GM15510 (cell line): ENCODE data around the gene GPR139.

Source experiments
- POLR2A ChIP-seq: IDR thresholded peaks from 3 replicates; pipeline ENCODE4 v1.6.1; 2011; ENCODE audit warnings: borderline replicate concordance; ENCODE audit not compliant: insufficient read length; ENCODE audit errors: extremely low read depth

The GPR139 gene

DNA sequence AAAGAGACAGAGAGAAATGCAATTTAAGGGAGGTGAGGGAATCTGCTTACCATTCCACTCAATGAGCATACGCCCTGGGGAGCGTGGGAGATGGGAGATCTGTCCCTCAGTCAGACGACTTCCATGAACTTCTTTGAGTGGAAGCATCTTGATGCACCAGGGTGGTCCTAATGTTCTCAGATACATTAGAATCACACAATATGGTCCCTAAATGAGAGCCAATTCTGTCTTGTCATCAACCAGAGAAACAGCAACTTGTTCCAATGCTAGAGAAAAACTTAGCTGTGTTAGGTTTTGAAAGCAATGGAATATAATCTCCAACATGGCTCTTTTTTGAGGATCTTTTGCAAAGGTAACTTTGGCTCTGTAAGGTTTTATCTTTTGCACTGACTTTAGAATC, 44.1 kb downstream of the GPR139 start:
- no peak for TF ChIP-seq POLR2A

DNA sequence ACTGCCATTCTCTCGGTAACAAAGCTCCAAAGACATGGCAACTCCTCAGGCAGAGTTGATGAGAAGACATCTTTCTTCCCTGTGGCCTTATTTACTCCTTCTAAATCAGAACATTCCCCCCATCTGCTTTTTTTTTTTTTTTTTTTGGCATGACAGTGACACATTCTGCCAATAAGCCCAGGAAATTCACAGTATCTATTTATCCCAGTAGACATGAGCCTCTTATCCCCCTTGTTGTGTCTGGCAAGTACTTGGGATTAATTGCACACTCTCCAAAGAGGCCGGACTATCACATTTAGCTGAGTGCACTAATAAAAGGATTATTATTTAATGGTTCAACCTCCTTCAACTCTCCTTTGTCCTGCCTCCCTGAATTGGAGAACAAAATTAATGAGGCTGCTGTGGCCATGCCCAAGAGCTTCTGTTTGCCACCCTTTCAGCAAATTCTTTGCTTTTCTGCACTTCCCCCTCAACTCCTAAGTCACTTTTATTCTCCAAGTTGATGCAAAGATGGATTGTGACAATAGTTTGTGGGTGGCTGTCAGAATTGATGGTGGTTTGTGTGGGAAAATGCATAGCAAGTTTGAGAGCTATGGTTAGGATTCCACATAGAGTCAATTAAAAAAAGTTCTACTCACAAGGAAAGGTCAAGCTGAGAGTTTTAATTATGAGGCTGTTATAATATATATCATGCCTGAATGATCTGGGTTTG, 47.2 kb downstream of the GPR139 start:
- no peak for TF ChIP-seq POLR2A

DNA sequence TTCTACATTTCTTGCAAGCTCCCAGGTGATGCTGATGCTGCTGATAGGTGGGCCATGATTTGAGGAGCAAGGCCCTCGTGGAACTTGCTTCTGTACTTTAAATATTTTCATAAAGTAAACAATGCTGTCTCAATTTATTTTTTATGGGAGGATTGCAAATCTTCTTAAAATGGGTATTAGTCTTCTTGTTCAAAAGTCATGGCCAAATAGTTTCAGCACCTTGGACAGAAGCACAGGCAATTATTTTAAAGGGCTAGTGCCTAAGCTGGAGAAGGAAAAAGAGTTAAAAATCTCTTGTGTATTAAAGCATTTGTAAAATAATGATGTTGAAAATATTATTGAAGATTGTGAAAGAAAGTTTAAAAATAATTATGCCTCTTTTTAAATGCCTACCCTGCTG, 50.5 kb downstream of the GPR139 start:
- TF ChIP-seq POLR2A, result no peak

DNA sequence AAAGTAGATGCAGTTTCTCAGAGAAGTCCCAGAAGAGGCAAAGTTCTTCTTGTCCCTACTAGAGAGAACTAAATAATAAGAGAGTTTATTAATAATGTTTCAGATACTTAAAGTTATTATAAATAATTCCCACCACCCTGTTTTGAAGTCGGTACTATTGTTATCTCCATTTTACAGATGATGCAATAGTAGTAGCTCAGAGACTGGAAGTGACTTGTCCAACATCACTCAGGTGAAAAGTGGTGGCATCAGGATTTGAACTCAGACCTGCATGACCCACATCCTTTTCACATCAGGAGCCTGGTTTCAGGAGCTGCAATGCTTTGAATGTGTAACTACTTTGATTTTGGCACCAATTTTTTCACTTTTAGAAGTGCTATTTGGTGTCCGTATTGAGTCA, 52.7 kb downstream of the GPR139 start:
- no peak for TF ChIP-seq POLR2A

DNA sequence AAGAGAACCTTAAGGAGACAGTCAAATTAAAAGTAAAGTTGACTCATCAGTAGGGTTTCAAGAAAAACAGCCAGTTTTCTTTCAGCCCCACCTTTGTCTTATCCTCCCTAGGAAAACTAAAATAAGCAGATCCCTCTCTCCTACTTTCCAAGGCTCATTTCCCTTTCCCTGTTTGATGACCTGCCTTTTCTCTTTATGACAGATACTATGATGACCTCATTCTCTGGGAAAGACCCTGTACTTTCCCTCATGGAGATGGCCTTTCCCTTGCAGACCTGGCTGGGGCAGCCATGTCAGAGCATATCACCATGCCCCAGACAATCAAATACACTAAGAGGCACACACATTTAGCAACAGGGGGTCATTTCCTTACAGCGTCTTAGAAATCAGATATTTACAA, 53.6 kb downstream of the GPR139 start:
- no peak for TF ChIP-seq POLR2A

DNA sequence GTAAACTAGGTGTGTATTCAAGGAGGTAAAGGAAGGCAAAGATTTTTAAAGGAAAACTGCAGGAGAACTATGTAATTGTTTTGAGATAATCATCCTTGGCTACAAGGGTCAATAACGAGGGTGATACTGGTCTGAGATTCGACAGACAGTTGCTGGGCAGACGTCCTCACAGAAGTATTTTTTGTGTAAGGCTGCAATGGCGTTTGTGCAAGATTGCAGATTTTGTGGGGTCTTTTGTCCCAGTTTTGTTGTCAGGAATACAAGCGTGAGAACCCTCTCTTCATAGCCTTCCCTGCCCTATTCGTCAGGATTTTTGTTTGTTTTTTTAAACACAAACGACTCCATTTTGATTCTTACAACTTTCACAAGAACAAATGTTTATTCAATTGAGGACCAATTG, 57.5 kb downstream of the GPR139 start:
- no peak for TF ChIP-seq POLR2A

DNA sequence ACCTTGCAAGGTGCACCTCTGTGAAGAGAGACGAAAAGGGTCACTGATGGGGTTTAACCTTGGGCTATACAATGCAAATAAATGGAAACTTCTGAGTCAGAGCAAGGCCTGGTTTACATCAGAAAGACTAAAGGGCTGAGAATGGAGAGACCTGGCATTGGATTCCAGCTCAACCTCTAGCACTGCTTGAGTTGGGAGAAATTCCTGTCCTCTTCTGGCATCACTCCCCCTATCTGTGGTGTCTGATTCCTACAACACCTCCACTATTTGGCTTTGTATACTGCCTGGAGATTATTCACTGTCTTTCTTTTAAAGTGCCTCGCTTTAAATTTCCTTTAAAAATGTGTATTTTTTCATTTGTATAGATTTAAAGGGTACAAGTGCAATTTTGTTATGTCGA, 68.8 kb downstream of the GPR139 start:
- TF ChIP-seq POLR2A, result no peak

DNA sequence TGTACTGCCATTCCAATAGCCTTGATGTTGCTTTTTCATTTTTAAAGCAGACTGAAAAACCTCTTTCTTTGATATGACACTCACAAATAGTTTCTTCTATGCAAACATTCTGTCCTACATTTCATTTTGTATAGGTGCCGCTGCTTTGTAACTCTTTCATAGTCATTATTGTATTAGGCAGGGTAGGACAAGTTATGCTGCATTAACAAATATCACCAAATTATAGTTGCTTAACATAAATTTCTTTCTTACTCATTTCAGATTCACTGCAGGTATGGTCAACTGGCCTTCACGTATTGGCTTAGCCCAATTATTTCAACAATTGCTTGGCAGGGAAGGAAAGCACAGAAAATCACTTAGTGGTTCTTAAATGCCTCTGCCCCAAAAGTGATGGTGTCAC, 70.8 kb downstream of the GPR139 start:
- no peak for TF ChIP-seq POLR2A

DNA sequence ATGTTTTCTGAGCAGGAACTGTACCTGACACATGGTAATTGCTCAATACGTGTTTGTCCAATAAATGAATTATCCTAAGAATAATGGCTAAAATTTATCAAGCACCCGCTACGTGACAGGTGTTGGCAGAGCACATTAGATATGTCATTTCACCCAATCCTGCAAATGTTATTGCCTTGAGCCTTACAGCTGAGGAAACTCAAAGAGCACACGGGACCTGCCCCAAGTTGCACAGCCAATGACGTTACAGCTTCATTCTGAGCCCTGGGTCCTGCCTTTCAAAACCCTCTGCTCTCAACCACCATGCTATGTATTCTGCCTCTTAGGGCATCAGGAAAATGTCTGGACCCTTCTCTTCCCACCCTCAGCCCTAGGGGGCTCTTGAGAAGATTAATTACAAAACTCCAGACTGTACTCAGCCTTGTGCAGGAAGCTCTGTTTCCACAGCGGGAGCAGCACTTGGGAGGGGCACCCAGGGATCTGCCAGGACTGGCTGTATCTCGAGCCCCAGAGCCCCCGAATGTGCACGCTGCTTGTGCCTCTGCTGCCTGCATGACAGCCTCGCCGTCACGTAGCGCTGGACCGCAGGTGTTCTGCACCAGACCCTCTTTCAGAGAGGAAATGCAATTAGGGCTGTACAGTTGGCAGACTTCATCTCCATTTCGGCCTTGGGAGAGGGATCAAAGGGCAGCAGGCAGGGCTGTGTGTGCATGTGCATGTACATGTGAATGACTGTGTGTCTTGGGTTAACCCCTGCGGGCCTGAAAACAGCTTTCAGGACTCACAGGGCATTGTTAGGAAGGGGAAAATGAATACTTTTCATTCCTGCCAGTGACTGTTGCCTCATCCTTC, 71.6 kb downstream of the GPR139 start:
- no peak for TF ChIP-seq POLR2A

DNA sequence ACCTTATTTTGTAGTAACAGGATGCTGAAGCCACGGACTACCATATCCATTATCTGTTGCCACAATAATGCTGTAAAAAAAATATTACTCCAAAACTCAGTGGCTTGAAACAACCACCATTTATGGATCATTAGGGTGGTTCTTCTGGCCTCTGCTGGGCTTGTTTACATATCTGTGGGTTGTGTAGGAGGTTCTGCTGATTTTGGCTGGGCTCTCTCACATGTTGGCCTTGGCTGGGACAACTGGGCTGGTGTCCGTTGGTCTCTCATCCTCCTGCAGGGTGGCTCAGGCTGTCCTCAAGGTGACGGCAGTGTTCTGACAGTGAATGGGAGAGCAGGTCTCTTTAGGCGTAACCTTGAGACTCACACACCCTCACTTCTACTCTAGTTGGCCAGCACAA, 76.0 kb downstream of the GPR139 start:
- TF ChIP-seq POLR2A, result no peak

DNA sequence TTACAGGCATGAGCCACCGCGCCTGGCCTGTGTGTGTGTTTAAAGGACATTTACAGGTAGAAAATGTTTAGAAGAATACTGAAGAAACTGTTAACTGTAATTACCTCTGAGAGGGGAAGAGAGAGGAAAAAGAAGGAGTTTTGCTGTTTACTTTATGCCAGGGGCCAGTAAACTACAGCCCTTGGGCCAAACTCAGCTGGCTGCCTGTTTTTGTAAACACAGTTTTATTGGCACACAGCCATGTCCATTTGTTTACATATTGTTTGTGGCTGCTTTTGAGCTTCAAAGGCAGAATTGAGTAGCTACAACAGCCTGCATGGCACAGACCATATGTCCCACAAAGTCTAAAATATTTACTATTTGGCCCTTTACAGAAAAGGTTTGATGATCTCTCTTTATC, 76.4 kb downstream of the GPR139 start:
- TF ChIP-seq POLR2A, result no peak

DNA sequence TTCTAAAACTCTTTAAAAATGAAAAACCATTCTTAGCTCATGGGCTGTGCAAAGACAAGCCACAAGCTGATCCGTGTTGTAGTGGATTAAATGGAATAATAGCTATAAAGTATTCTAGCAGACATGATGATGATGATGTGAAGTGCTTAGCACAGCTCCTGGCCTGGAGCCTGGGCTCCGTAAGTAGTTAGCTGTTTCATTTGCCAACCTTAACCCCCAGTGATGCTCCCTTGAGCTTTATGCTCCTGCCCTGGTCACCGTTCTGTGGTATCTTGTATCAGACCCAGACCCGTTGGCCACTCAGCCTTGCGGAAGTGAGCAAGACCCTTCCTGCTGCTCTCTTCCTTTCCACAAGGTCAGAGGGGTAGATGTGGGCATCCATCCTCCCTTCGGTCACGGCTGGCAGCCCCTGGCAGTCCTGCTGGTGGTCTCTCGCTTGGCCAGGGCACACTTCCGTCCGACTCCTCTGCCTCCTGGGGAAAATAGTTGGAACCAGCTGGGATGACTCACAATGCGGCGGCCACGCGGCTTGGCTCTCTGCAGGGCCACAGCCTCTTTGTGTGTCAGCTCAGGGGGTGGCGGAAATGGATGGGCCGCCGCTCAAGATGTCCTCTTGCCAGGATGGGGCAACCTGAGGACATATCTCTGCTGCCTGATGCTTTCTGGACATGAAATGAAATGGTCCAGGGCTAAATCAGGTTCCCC, 79.1 kb downstream of the GPR139 start:
- TF ChIP-seq POLR2A, result no peak

DNA sequence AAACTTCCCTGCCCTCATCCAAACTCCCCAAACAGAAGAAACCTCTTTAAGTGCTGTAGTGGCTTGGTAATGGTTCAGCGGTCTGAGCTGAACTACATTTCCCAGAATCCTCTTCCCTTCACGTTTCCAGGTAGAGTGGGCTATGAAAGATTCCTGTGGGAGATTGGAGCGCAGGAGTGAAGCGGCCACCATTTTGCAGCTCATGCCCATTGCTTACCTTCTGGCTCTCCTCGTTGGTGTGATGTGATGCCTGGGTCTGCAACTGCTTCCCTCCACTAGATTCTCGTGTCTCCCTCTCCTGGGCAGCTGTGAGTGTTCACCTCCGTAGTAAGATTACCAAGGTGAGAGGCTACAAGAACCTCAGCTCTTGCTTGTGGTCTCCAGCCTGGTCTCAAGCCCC, 82.1 kb downstream of the GPR139 start:
- TF ChIP-seq POLR2A, result no peak

DNA sequence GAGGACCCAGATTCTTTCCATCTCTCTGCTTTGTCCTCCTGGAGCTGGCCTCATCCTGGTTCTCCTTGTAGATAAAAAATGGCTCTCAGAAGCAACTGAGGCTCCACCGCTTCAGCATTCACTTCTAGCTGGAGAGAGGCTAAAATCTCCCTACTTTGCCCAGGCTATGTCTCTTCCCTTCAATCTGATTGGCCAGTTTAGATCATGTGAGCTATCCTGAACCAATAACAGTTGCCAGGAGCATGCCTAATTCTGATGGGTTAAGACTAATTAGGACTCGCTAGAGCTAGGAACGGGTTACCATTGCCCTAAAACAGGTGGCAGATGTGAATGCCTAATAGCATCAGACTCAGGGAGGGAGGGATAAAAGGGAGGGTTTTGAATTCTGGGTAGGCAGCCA, 89.6 kb downstream of the GPR139 start:
- TF ChIP-seq POLR2A, result no peak
